ENCODE measurements around the gene PTGS1.
"Not testable (repeated sequence)": the region's sequence is repeated elsewhere in the genome, so short reads cannot be mapped to it uniquely, and the experiment has no call there.

PTGS1 gene

GRCh38 chr9:122370869-122371755 lies at the start of gene PTGS1:
Gene PTGS1 (plus strand): TSS chr9:122371024. CDS start chr9:122371085, 61 bp downstream.
- DNase-seq = no peak

- no peak for DNase-seq
Observed at GRCh38 chr9:122322553-122322952, 48.3 kb upstream of the PTGS1 start.

- DNase-seq = not testable (repeated sequence)
Observed at GRCh38 chr9:122324665-122325064, 46.2 kb upstream of the PTGS1 start.

- no peak for DNase-seq
Observed at GRCh38 chr9:122325124-122325523, 45.7 kb upstream of the PTGS1 start.

DNA sequence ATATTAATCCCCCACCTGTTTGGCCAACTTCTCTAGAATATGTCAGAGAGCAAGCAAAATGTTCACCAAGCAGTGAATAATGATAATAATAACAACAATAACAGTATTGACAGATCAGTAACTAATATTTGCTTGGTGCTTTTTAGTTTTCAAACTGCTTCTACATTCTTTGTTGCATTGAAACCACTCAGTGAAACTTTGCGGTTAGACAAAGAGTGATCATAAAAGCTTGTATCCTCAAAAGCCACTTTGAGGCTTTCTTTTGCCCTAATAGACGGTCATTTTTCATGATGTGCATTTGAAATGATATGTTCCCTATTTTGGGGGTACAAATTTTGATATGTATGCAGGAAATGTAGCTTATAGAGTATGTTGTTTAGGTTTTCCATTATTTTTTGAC lies 43.6 kb upstream of the PTGS1 start:
- DNase-seq = no peak

- DNase-seq = no peak
Observed at GRCh38 chr9:122329597-122329996, 41.2 kb upstream of the PTGS1 start.

GRCh38 chr9:122330466-122330865 lies 40.4 kb upstream of the PTGS1 start:
- DNase-seq = not testable (repeated sequence)

DNA sequence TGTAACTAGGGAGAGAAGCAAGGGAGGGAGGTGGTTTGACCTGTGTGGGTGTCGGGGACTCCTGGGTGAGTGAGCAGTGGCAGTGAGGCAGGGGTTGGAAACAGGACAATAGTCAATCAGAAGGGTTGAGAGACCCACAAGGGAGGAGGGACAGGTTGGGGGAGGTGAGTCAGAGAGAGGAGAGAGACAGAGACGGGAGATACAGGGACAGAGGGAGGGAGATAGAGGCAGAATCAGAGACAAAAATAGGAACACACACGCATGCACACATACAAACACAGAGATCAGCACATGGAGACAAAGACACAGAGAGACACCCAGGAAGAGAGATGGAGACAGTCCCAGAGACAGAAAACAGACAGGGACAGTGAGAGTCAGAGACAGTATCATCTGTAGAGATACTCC lies 39.3 kb upstream of the PTGS1 start:
- no peak for DNase-seq

DNA sequence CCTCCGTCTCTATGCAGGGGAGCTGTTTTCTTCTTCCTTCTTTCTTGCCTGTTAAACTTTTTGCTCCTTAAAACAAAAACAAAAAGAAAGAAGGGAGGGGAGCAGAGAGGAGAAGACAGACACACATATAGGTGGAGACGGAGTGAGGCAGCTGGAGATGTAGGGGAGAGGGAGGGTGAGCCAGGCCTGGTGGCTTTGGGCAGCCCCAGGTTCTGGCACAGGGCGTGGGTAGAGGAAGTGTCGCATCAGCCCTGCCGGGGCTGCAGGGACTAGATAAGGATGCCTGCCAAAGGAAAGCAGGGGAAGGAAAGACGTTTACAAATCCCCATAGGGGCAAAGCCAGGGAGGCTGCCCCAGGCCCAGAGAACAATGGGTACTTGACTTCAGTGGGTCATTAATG lies 38.7 kb upstream of the PTGS1 start:
- DNase-seq = no peak

DNA sequence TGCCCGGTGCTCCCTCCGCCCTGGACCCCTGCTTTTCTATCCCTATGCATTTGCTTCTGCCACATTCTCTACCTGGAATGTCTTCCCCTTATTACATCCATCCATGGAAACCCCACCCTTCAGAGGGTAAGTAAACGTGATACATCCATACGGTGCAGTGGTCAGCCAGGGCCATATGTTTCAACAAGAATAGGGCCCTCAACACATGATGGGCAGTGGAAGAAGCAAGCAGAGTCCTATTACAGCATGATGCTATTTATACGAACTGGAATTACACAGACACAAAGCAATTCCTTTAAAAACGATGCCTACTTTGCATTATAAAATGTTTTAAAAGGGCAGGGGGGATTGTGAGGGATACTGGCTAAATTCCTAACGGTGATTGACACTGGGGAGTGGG lies 38.2 kb upstream of the PTGS1 start:
- DNase-seq = no peak

DNA sequence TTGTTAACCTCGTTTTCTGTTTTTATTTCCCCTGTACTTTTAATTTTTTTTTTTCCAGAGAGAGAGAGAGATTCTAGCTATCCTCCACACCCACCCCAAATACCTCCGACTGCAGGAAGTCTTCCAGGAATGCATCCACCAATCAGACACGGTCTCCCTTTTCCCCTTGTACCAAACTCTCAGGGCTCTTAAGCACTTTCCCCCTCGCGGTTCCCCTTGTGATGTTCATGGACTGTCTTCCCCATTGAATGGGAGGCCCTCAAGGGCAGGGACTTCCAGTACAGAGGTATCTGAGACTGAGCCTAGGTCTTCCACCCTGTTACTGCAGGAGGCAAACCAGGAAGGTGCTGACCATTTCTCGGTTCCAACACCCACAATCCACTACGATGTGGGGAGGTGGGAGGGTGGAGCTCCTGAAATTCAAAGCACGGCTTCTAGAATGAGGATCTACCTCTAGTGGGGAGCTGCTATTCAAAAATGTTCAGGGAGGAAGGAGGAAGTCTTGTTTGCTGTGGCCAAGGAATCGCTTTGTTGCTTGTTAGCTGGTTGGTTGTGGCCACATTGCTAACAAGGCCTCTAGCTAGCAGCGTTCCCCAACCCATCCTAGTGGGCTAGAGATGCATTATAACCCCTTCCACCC lies 37.5 kb upstream of the PTGS1 start:
- no peak for DNase-seq

GRCh38 chr9:122334916-122335315 lies 35.9 kb upstream of the PTGS1 start:
- no peak for DNase-seq

- no peak for DNase-seq
Observed at GRCh38 chr9:122336189-122336588, 34.6 kb upstream of the PTGS1 start.

GRCh38 chr9:122336866-122337555 lies 33.8 kb upstream of the PTGS1 start:
- DNase-seq = no peak

GRCh38 chr9:122337556-122337929 lies 33.3 kb upstream of the PTGS1 start:
- DNase-seq = no peak

GRCh38 chr9:122338536-122338935 lies 32.3 kb upstream of the PTGS1 start:
- DNase-seq = no peak

DNA sequence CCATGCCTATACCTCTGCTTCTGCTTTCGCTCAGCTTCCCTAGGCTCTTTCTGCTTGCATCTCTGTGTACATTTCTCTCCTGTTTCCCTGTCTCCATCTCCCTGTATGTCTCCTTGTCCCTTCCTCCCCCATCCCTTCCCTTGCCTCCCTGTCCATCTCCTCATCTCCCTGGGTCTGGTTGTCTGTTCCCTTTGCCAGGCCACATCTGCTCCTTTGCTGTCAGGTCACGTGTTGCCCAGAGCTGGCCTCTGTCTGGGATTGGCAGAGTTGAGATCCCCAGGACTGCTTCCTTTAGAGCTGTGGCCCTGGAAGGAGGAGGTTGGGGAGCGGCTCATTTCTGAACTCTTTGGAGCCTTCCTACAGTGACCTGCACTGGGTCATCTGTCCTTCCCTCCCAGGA lies 31.8 kb upstream of the PTGS1 start:
- no peak for DNase-seq

DNA sequence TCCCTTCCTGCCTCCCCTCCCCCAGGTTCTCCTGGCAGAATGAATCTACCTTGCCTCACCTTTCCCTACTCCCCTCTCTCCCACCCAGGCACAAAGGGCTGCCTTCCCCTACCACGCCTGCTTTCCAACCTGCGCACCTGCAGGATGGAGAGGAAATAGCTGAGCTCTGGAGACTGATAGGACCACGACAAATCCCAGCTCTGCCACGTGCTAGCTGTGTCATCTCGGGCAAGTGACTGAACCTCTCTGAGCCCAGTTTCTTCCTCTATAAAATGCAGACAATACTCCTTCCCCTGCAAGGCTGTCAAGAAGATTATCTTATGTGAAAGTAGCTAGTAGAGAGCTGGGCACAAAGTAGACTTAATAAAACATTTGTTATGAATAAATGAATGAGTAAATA lies 31.2 kb upstream of the PTGS1 start:
- DNase-seq = no peak

DNA sequence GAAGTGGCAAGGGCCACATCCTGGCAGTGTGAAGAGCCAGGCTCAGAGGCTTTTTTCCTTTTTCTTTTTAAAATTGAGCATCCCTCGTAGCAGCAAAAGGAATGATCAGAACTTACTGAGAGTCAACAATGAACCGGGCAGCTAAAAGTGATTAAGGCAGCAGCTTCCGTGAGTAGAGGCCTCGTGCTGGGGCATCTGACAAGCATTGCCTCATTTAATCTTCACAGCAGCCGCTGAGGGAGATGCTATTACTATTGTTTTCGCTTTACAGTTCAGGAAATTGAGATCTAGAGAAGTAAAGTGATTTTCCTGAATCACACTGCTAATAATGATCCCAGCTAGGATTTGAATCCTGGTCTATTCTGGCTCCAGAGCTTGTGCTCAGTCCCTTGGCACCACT lies 30.7 kb upstream of the PTGS1 start:
- DNase-seq = no peak

GRCh38 chr9:122342323-122343050 lies 28.3 kb upstream of the PTGS1 start:
- no peak for DNase-seq

DNA sequence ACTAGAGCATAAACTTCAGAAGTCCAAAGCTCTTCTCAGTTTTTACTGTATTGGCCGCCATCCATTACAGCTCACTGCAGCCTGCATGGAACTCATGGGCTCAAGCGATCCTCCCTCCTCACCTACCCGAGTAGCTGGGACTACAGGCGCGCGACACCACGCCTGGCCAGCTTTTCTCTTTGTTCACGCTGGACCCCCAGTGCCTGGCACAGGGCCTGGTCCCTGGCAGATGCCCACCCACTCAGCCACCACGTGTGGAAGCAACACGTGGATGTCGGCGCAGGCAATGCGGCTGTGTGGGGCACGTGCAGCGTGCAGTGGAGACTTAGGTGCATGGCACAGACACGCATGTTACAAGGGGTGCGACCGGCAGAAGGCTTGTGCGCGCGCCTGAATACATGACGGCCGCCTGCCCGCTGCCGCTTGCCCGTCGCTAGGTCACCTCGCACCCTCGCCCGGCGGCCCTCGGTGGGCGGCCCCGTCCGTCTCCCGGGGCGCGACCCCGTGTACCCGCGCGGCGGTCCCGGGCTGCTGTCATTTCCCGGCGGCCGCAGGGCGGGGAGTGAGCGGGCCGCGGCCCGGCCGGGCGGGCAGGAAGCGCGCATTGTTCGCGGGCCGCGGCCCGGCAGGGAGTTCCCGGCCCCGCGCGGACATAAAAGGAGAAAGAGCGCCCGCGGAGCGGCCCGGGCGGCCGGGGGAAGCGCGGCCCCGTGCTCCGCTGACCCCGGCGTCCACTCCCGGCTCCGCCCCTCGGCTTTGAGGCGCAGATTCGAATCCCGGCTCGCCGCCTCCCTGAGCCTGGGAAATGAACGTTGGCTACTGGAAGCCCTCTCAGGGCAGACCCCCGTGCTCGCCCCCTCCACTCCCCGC lies 24.1 kb upstream of the PTGS1 start:
- no peak for DNase-seq

Data from DMS153 (cell line).